Measurements from ENCODE around the gene ESRRB.

Gene ESRRB

DNA sequence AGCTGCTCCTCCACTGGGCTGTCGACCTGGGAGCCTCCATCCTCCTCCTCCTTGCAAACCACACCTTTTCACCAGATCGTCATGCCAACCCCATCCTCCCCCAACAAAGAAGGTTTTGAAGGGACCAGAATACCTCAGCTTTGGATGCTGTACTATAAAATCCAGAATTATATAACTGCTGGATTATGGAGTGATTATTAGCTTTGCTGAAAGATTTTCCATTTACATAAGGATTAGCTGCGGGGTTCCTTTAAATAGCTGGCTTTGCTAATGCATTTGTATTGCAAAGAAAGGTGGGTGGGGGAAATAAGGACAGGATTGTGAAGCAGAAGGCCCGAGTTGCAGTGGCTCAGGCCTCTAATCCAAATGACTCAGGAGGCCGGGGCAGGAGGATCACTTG is 36.6 kb downstream of the ESRRB start:
- Histone ChIP-seq H2BK15ac (ENCODE audit: low read length) (no peak overlapping the region), H3K9ac (ENCODE audit: low read depth, low read length, poor library complexity) (no peak overlapping the region), H3K4ac (ENCODE audit: low read length) (no peak overlapping the region), H3K18ac (ENCODE audit: low read length) (no peak overlapping the region), H3K36me3 (replicated peaks in 1 of 2; ENCODE audit: control insufficient read depth in 2 of 2, insufficient read depth in 2 of 2, low read length in 2 of 2) (no peaks in the 10 kb centered on the region), H3K4me2 (ENCODE audit: insufficient read depth, low read length, poor library complexity, severe bottlenecking) (no peak overlapping the region), H4K91ac (ENCODE audit: low read depth, low read length, poor library complexity) (no peak overlapping the region), H3K14ac (ENCODE audit: low read length) (no peak overlapping the region), H2BK12ac (ENCODE audit: low read length) (no peak overlapping the region), H3K79me1 (ENCODE audit: low read depth, low read length) (no peaks in the 10 kb centered on the region), H3K4me3 (ENCODE audit: low read length in 2 of 2) (no peak overlapping the region), H4K8ac (ENCODE audit: low read depth, low read length) (no peak overlapping the region), H2BK120ac (ENCODE audit: low read depth, low read length) (no peak overlapping the region), H2BK5ac (ENCODE audit: low read length) (no peak overlapping the region), H2AK5ac (ENCODE audit: low read depth, low read length) (peak overlapping the region; percentile 8), H3K27ac (replicated peaks; ENCODE audit: low read length) (no peak overlapping the region), H2AFZ (ENCODE audit: low read length) (no peak overlapping the region), H3K23ac (ENCODE audit: low read depth, low read length, poor library complexity) (no peak overlapping the region), H3K4me1 (ENCODE audit: control insufficient read depth in 2 of 2, insufficient read depth in 1 of 2, low read depth in 1 of 2, low read length in 2 of 2) (peaks cover 0 to 10% of the 10 kb centered on the region in 2 donors), H3K9me3 (replicated peaks in 1 of 2; ENCODE audit: control insufficient read depth in 2 of 2, insufficient read depth in 1 of 2, low read depth in 1 of 2, low read length in 2 of 2) (no peaks in the 10 kb centered on the region), H3K27me3 (ENCODE audit: control insufficient read depth in 3 of 3, insufficient read depth in 3 of 3, low read depth in 1 of 3, low read length in 3 of 3) (peaks cover 0 to 32% (median 0%) of the 10 kb centered on the region in 3 experiments)
- WGBS, 2 donors (ENCODE audit: extremely low coverage in 2 of 2, insufficient read length in 2 of 2, insufficient replicate concordance in 1 of 2): no CpG with 5 or more reads among the region's 5 CpGs
- DNase-seq (ENCODE audit: low spot score): no peak

- H3K4me2 ChIP-seq (ENCODE audit: insufficient read depth, low read length, poor library complexity, severe bottlenecking): peak overlapping the region; percentile 13
- no peak overlapping the region for H4K91ac ChIP-seq (ENCODE audit: low read depth, low read length, poor library complexity)
- H3K27ac ChIP-seq (replicated peaks; ENCODE audit: low read length): no peak overlapping the region
- H2BK5ac ChIP-seq (ENCODE audit: low read length): no peak overlapping the region
- no peak overlapping the region for H3K14ac ChIP-seq (ENCODE audit: low read length)
- H3K27me3 ChIP-seq (ENCODE audit: control insufficient read depth in 3 of 3, insufficient read depth in 3 of 3, low read depth in 1 of 3, low read length in 3 of 3): peaks cover 0 to 30% (median 0%) of the 10 kb centered on the region in 3 experiments
- H3K9ac ChIP-seq (ENCODE audit: low read depth, low read length, poor library complexity): no peak overlapping the region
- no CpG with 5 or more reads among the region's 23 CpGs for WGBS, 2 donors (ENCODE audit: extremely low coverage in 2 of 2, insufficient read length in 2 of 2, insufficient replicate concordance in 1 of 2)
- H4K8ac ChIP-seq (ENCODE audit: low read depth, low read length): no peak overlapping the region
- H2BK12ac ChIP-seq (ENCODE audit: low read length): peak overlapping the region; percentile 73
- peak overlapping the region; percentile 38 for H3K18ac ChIP-seq (ENCODE audit: low read length)
- no peak overlapping the region for H2AFZ ChIP-seq (ENCODE audit: low read length)
- no peak overlapping the region for H3K4me3 ChIP-seq (ENCODE audit: low read length in 2 of 2)
- H3K4me1 ChIP-seq (ENCODE audit: control insufficient read depth in 2 of 2, insufficient read depth in 1 of 2, low read depth in 1 of 2, low read length in 2 of 2): peaks cover 0 to 10% of the 10 kb centered on the region in 2 donors
- peak overlapping the region; percentile 13 for H2BK15ac ChIP-seq (ENCODE audit: low read length)
- H3K4ac ChIP-seq (ENCODE audit: low read length): no peak overlapping the region
- DNase-seq (ENCODE audit: low spot score): no peak
- H3K9me3 ChIP-seq (replicated peaks in 1 of 2; ENCODE audit: control insufficient read depth in 2 of 2, insufficient read depth in 1 of 2, low read depth in 1 of 2, low read length in 2 of 2): no peaks in the 10 kb centered on the region
- H3K23ac ChIP-seq (ENCODE audit: low read depth, low read length, poor library complexity): no peak overlapping the region
- H3K36me3 ChIP-seq (replicated peaks in 1 of 2; ENCODE audit: control insufficient read depth in 2 of 2, insufficient read depth in 2 of 2, low read length in 2 of 2): no peaks in the 10 kb centered on the region
- H3K79me1 ChIP-seq (ENCODE audit: low read depth, low read length): no peaks in the 10 kb centered on the region
- peak overlapping the region; percentile 20 for H2AK5ac ChIP-seq (ENCODE audit: low read depth, low read length)
- H2BK120ac ChIP-seq (ENCODE audit: low read depth, low read length): no peak overlapping the region
Observed at GRCh38 chr14:76413106-76413961, 37.4 kb downstream of the ESRRB start.

DNA sequence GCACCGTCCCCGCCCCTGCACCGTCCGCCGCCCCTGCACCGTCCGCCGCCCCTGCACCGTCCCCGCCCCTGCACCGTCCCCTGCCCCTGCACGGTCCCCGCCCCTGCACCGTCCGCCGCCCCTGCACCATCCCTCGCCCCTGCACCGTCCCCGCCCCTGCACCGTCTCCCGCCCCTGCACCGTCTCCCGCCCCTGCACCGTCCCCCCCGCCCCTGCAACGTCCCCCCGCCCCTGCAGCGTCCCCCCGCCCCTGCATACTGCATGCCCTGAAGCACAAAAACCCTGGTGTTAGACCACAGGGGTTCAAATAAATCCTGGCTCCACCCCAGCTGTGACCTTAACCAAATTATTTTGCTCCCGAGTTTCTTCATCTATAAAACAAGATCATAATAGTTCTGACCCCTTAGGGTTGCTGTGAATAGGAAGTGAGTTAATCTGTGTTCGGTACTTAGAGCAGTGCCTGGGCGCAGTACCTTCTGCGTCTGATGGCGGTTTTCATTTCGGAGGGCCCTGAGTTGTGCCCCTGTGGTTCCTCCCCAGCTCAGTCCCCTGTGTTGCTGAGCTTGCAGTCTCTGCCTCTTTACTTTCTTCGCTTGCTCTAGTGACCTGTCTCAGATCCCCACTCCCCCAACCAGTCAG is 38.1 kb downstream of the ESRRB start:
- peak overlapping the region; percentile 60 for H2AFZ ChIP-seq (ENCODE audit: low read length)
- H3K9me3 ChIP-seq (replicated peaks in 1 of 2; ENCODE audit: control insufficient read depth in 2 of 2, insufficient read depth in 1 of 2, low read depth in 1 of 2, low read length in 2 of 2): no peaks in the 10 kb centered on the region
- H2AK5ac ChIP-seq (ENCODE audit: low read depth, low read length): no peak overlapping the region
- H2BK12ac ChIP-seq (ENCODE audit: low read length): no peak overlapping the region
- peaks cover 0 to 10% of the 10 kb centered on the region in 2 donors for H3K4me1 ChIP-seq (ENCODE audit: control insufficient read depth in 2 of 2, insufficient read depth in 1 of 2, low read depth in 1 of 2, low read length in 2 of 2)
- H3K18ac ChIP-seq (ENCODE audit: low read length): peak overlapping the region; percentile 83
- H3K27me3 ChIP-seq (ENCODE audit: control insufficient read depth in 3 of 3, insufficient read depth in 3 of 3, low read depth in 1 of 3, low read length in 3 of 3): peaks cover 0 to 28% (median 0%) of the 10 kb centered on the region in 3 experiments
- no peak overlapping the region for H3K4me3 ChIP-seq (ENCODE audit: low read length in 2 of 2)
- no peak overlapping the region for H2BK120ac ChIP-seq (ENCODE audit: low read depth, low read length)
- H3K9ac ChIP-seq (ENCODE audit: low read depth, low read length, poor library complexity): no peak overlapping the region
- H3K27ac ChIP-seq (replicated peaks; ENCODE audit: low read length): peak overlapping the region; percentile 65
- no peaks in the 10 kb centered on the region for H3K36me3 ChIP-seq (replicated peaks in 1 of 2; ENCODE audit: control insufficient read depth in 2 of 2, insufficient read depth in 2 of 2, low read length in 2 of 2)
- H3K4ac ChIP-seq (ENCODE audit: low read length): no peak overlapping the region
- no peak overlapping the region for H2BK15ac ChIP-seq (ENCODE audit: low read length)
- peak; percentile 14 for DNase-seq (ENCODE audit: low spot score)
- no peak overlapping the region for H2BK5ac ChIP-seq (ENCODE audit: low read length)
- no CpG with 5 or more reads among the region's 36 CpGs for WGBS, 2 donors (ENCODE audit: extremely low coverage in 2 of 2, insufficient read length in 2 of 2, insufficient replicate concordance in 1 of 2)
- H3K4me2 ChIP-seq (ENCODE audit: insufficient read depth, low read length, poor library complexity, severe bottlenecking): peak overlapping the region; percentile 57
- H4K8ac ChIP-seq (ENCODE audit: low read depth, low read length): no peak overlapping the region
- H3K23ac ChIP-seq (ENCODE audit: low read depth, low read length, poor library complexity): no peak overlapping the region
- H3K14ac ChIP-seq (ENCODE audit: low read length): no peak overlapping the region
- H3K79me1 ChIP-seq (ENCODE audit: low read depth, low read length): no peaks in the 10 kb centered on the region
- no peak overlapping the region for H4K91ac ChIP-seq (ENCODE audit: low read depth, low read length, poor library complexity)

- DNase-seq (ENCODE audit: low spot score): no peak
- H4K8ac ChIP-seq (ENCODE audit: low read depth, low read length): no peak overlapping the region
- no peak overlapping the region for H3K4ac ChIP-seq (ENCODE audit: low read length)
- H2BK120ac ChIP-seq (ENCODE audit: low read depth, low read length): no peak overlapping the region
- no peaks in the 10 kb centered on the region for H3K9me3 ChIP-seq (replicated peaks in 1 of 2; ENCODE audit: control insufficient read depth in 2 of 2, insufficient read depth in 1 of 2, low read depth in 1 of 2, low read length in 2 of 2)
- no peak overlapping the region for H2BK15ac ChIP-seq (ENCODE audit: low read length)
- H3K4me1 ChIP-seq (ENCODE audit: control insufficient read depth in 2 of 2, insufficient read depth in 1 of 2, low read depth in 1 of 2, low read length in 2 of 2): peaks cover 0 to 4% of the 10 kb centered on the region in 2 donors
- no peak overlapping the region for H3K27ac ChIP-seq (replicated peaks; ENCODE audit: low read length)
- peaks cover 0 to 18% (median 0%) of the 10 kb centered on the region in 3 experiments for H3K27me3 ChIP-seq (ENCODE audit: control insufficient read depth in 3 of 3, insufficient read depth in 3 of 3, low read depth in 1 of 3, low read length in 3 of 3)
- no peak overlapping the region for H2AK5ac ChIP-seq (ENCODE audit: low read depth, low read length)
- no peak overlapping the region for H2BK5ac ChIP-seq (ENCODE audit: low read length)
- no peak overlapping the region for H3K14ac ChIP-seq (ENCODE audit: low read length)
- no peak overlapping the region for H2AFZ ChIP-seq (ENCODE audit: low read length)
- H3K4me3 ChIP-seq (ENCODE audit: low read length in 2 of 2): no peak overlapping the region
- no peak overlapping the region for H3K23ac ChIP-seq (ENCODE audit: low read depth, low read length, poor library complexity)
- H3K36me3 ChIP-seq (replicated peaks in 1 of 2; ENCODE audit: control insufficient read depth in 2 of 2, insufficient read depth in 2 of 2, low read length in 2 of 2): no peaks in the 10 kb centered on the region
- H3K4me2 ChIP-seq (ENCODE audit: insufficient read depth, low read length, poor library complexity, severe bottlenecking): no peak overlapping the region
- H2BK12ac ChIP-seq (ENCODE audit: low read length): no peak overlapping the region
- no peak overlapping the region for H3K9ac ChIP-seq (ENCODE audit: low read depth, low read length, poor library complexity)
- H3K18ac ChIP-seq (ENCODE audit: low read length): no peak overlapping the region
- WGBS, 2 donors (ENCODE audit: extremely low coverage in 2 of 2, insufficient read length in 2 of 2, insufficient replicate concordance in 1 of 2): no CpG with 5 or more reads among the region's 3 CpGs
- H4K91ac ChIP-seq (ENCODE audit: low read depth, low read length, poor library complexity): no peak overlapping the region
- H3K79me1 ChIP-seq (ENCODE audit: low read depth, low read length): no peaks in the 10 kb centered on the region
Observed at GRCh38 chr14:76419399-76419798, 43.5 kb downstream of the ESRRB start.
